Neural cell (in vitro differentiated cells): Measurements from ENCODE around the gene TSC1. TPM values are rescaled to one million over a fixed set of nuclear protein-coding genes. Genes with fewer than 3 reads are reported as not detected.

Experiments used
- H2AFZ ChIP-seq: fragments of 200-600, 300-800 bp; sonication (generic), shearing (Covaris generic); 2 replicates; pipeline ENCODE4 v1.6.0; 2014; ENCODE audit warnings: low read depth, mild to moderate bottlenecking, antibody characterized with exemption, low read length, moderate library complexity
- H3F3A ChIP-seq: fragments of 200-600 bp; shearing (Covaris generic); 2 replicates; pipeline ENCODE4 v1.6.1; 2016; ENCODE audit warnings: mild to moderate bottlenecking, moderate library complexity, mixed read lengths, antibody characterized with exemption, low read length; ENCODE audit not compliant: insufficient read depth, poor library complexity, severe bottlenecking
- H3K27ac ChIP-seq: fragments of 200-600, 300-800 bp; sonication (generic), shearing (Covaris generic); 2 replicates; pipeline ENCODE4 v1.5.1; 2014; ENCODE audit warnings: mild to moderate bottlenecking, low read length, moderate library complexity
- H3K27me3 ChIP-seq: fragments of 300-800, 200-600 bp; sonication (generic), shearing (Covaris generic); 2 replicates; pipeline ENCODE4 v1.6.0; 2014; ENCODE audit warnings: mild to moderate bottlenecking, low read depth, low read length, moderate library complexity; ENCODE audit not compliant: insufficient read depth
- H3K36me3 ChIP-seq: fragments of 300-800, 200-600 bp; sonication (generic), shearing (Covaris generic); 2 replicates; pipeline ENCODE4 v1.5.1; 2014; ENCODE audit warnings: mild to moderate bottlenecking, antibody characterized with exemption, low read length, moderate library complexity; ENCODE audit not compliant: insufficient read depth
- H3K4me2 ChIP-seq: fragments of 300-800, 200-600 bp; sonication (generic), shearing (Covaris generic); 2 replicates; pipeline ENCODE4 v1.6.0; 2014; ENCODE audit warnings: mild to moderate bottlenecking, low read length
- H3K4me3 ChIP-seq: fragments of 300-800, 200-600 bp; sonication (generic), shearing (Covaris generic); 2 replicates; pipeline ENCODE4 v1.5.1; 2014; ENCODE audit warnings: mild to moderate bottlenecking, low read length, moderate library complexity
- H3K79me2 ChIP-seq: fragments of 200-600 bp; shearing (Covaris generic); replicated peaks from 2 replicates; pipeline ENCODE4 v1.6.0; 2014; ENCODE audit warnings: mild to moderate bottlenecking, low read length, moderate library complexity; ENCODE audit not compliant: insufficient read depth
- H3K9ac ChIP-seq: fragments of 300-800, 200-600 bp; sonication (generic), shearing (Covaris generic); 2 replicates; pipeline ENCODE4 v1.6.1; 2016; ENCODE audit warnings: mild to moderate bottlenecking, low read length, mixed read lengths
- H3K9me2 ChIP-seq: fragments of 200-600 bp; shearing (Covaris generic); 2 replicates; pipeline ENCODE4 v1.6.1; 2016; ENCODE audit warnings: mild to moderate bottlenecking, low read length, mixed read lengths; ENCODE audit not compliant: insufficient read depth
- H3K9me3 ChIP-seq: fragments of 200-600, 300-800 bp; sonication (generic), shearing (Covaris generic); 2 replicates; pipeline ENCODE4 v1.6.1; 2016; ENCODE audit warnings: mild to moderate bottlenecking, mixed run types, low read length, moderate library complexity, mixed read lengths
- H4K20me1 ChIP-seq: fragments of 200-600 bp; shearing (Covaris generic); 2 replicates; pipeline ENCODE4 v1.6.1; 2016; ENCODE audit warnings: mild to moderate bottlenecking, mixed run types; ENCODE audit not compliant: insufficient read depth
- CTCF ChIP-seq: fragments of 450-650 bp; IDR thresholded peaks from 2 replicates; pipeline ENCODE4 v1.5.1; 2014; ENCODE audit warnings: antibody characterized with exemption, mild to moderate bottlenecking, moderate library complexity; ENCODE audit not compliant: poor library complexity, severe bottlenecking
- EP300 ChIP-seq: fragments of 450-650 bp; conservative IDR thresholded peaks from 2 replicates; pipeline ENCODE4 v1.6.1; 2014; ENCODE audit warnings: antibody characterized with exemption, mild to moderate bottlenecking, moderate library complexity; ENCODE audit not compliant: poor library complexity, severe bottlenecking
- EZH2 ChIP-seq: fragments of 200-600, 300-800 bp; shearing (Covaris generic), sonication (generic); IDR thresholded peaks from 2 replicates; pipeline ENCODE4 v1.6.1; 2014; ENCODE audit warnings: antibody characterized with exemption, low read length, borderline replicate concordance, mild to moderate bottlenecking; ENCODE audit not compliant: insufficient read depth, poor library complexity, severe bottlenecking
- MXI1 ChIP-seq: fragments of 450-650 bp; conservative IDR thresholded peaks from 2 replicates; pipeline ENCODE4 v1.6.1; 2014; ENCODE audit warnings: antibody characterized with exemption, mild to moderate bottlenecking; ENCODE audit not compliant: poor library complexity, severe bottlenecking
- POLR2AphosphoS5 ChIP-seq: IDR thresholded peaks from 2 replicates; pipeline ENCODE4 v1.6.1; 2012
- RAD21 ChIP-seq: fragments of 450-650 bp; conservative IDR thresholded peaks from 2 replicates; pipeline ENCODE4 v1.6.1; 2014; ENCODE audit warnings: antibody characterized with exemption, mild to moderate bottlenecking, moderate library complexity
- REST ChIP-seq: IDR thresholded peaks from 2 replicates; pipeline ENCODE4 v1.6.1; 2012; ENCODE audit warnings: borderline replicate concordance
- SMC3 ChIP-seq: fragments of 450-650 bp; conservative IDR thresholded peaks from 2 replicates; pipeline ENCODE4 v1.6.1; 2014; ENCODE audit warnings: antibody characterized with exemption, mild to moderate bottlenecking, moderate library complexity; ENCODE audit not compliant: poor library complexity
- TAF1 ChIP-seq: IDR thresholded peaks from 2 replicates; pipeline ENCODE4 v1.6.1; 2012; ENCODE audit warnings: low read depth
- polyA plus RNA-seq: library from polyadenylated mRNA; depleted of rRNA; stranded (reverse); fragments of >200 nt; gene quantifications from 2 replicates; pipeline ENCODE4 v1.2.3, GENCODE V29; 2014

The TSC1 gene
- polyA plus RNA-seq, 1 donor from 2014 or later, result 47.1 TPM

- TF ChIP-seq MXI1, result no peak
- TF ChIP-seq EP300, result no peak
- no peak for TF ChIP-seq RAD21
- no peak for TF ChIP-seq POLR2AphosphoS5
- no peak for TF ChIP-seq SMC3
- Histone ChIP-seq H3K9me3 (no peaks in the 10 kb centered on the region), H2AFZ (no peak overlapping the region), H3K36me3 (no peaks in the 10 kb centered on the region), H3K4me3 (no peak overlapping the region), H3F3A (no peaks in the 10 kb centered on the region), H3K79me2 (no peaks in the 10 kb centered on the region), H3K27me3 (no peaks in the 10 kb centered on the region), H3K4me2 (no peak overlapping the region), H3K27ac (no peak overlapping the region), H3K9ac (no peak overlapping the region), H4K20me1 (no peaks in the 10 kb centered on the region), H3K9me2 (no peaks in the 10 kb centered on the region)
These were observed 10.7 kb upstream of the TSC1 start for GRCh38 chr9:132955123-132955522.

- Histone ChIP-seq H3K9me3 (no peaks in the 10 kb centered on the region), H4K20me1 (no peaks in the 10 kb centered on the region), H2AFZ (no peak overlapping the region), H3K36me3 (no peaks in the 10 kb centered on the region), H3K4me3 (no peak overlapping the region), H3K4me2 (no peak overlapping the region), H3F3A (no peaks in the 10 kb centered on the region), H3K9me2 (no peaks in the 10 kb centered on the region), H3K27ac (no peak overlapping the region), H3K9ac (no peak overlapping the region), H3K27me3 (no peaks in the 10 kb centered on the region), H3K79me2 (no peaks in the 10 kb centered on the region)
- TF ChIP-seq EZH2 (no peak), MXI1 (no peak), POLR2AphosphoS5 (no peak), CTCF (no peak)
These were observed 5.3 kb upstream of the TSC1 start for GRCh38 chr9:132949709-132950108.

GRCh38 chr9:132948482-132949050 is 4.2 kb upstream of the TSC1 start:
- Histone ChIP-seq H3K36me3 (no peaks in the 10 kb centered on the region), H3K9me2 (no peaks in the 10 kb centered on the region), H3K9ac (no peak overlapping the region), H3F3A (no peaks in the 10 kb centered on the region), H2AFZ (no peak overlapping the region), H3K27me3 (no peaks in the 10 kb centered on the region), H4K20me1 (no peaks in the 10 kb centered on the region), H3K79me2 (peaks cover 8% of the 10 kb centered on the region), H3K4me2 (no peak overlapping the region), H3K4me3 (no peak overlapping the region), H3K9me3 (no peaks in the 10 kb centered on the region), H3K27ac (no peak overlapping the region)
- no peak for TF ChIP-seq RAD21
- TF ChIP-seq SMC3, result no peak
- no peak for TF ChIP-seq EP300
- TF ChIP-seq EZH2, result no peak
- TF ChIP-seq CTCF, result no peak
- TF ChIP-seq TAF1, result no peak
- no peak for TF ChIP-seq POLR2AphosphoS5
- TF ChIP-seq REST, result no peak
- TF ChIP-seq MXI1, result no peak
